HepG2 (cell line): Measurements from ENCODE around the gene NT5C1A. TPM values are rescaled to one million over a fixed set of nuclear protein-coding genes. Genes with fewer than 3 reads are reported as not detected.

Experiments
- ATAC-seq: fragments of 200-7000 bp; cut with Tn5 transposase; 3 replicates; pipeline ENCODE4 v1.9.1; 2020; ENCODE audit warnings: mild to moderate bottlenecking, moderate library complexity
- BruUV-seq: library from RNA; stranded (reverse); fragments of 400-500 nt; replicated peaks from 2 replicates; lab custom pipeline; 2021; lab: Mats Ljungman, UMichigan
- CTCF ChIA-PET: fragments of 300-600 bp; formaldehyde crosslinking; extraction: SDS; loops from one replicate; lab custom pipeline; 2021; ENCODE audit warnings: low total read pairs, inconsistent platforms, low intra/inter-chr PET ratio; lab: Yijun Ruan, JAX
- POLR2A ChIA-PET: fragments of 350-600 bp; sonication (Branson Sonifier 250); formaldehyde crosslinking; loops from one replicate; lab custom pipeline; 2020; ENCODE audit warnings: antibody characterized with exemption, inconsistent platforms; lab: Yijun Ruan, JAX
- DNase-seq: peaks from one replicate; pipeline ENCODE4 v3.0.0-alpha.2; 2015; ENCODE audit warnings: low spot score
- FAIRE-seq: peaks from 3 replicates; lab custom pipeline; 2011; peaks lifted over from hg19 to GRCh38; lab: Jason Lieb, UNC
- H2AFZ ChIP-seq: one replicate; pipeline ENCODE4 v1.6.1; 2011; ENCODE audit warnings: low read length, inconsistent platforms
- H3K27ac ChIP-seq: fragments of 300-600 bp; 3 replicates; pipeline ENCODE4 v1.8.0; 2011; ENCODE audit warnings: mixed run types, mild to moderate bottlenecking, mixed read lengths, low read length, inconsistent platforms; ENCODE audit not compliant: insufficient read depth; ENCODE audit errors: extremely low read length
- H3K27me3 ChIP-seq, 2 experiments: fragments of 200-600 bp in 1 of 2; 2 replicates in 1 of 2; 3 replicates in 1 of 2; pipeline versions ENCODE4 v1.6.0 to v1.8.0; 2011; ENCODE audit warnings: low read length in 2 of 2, mild to moderate bottlenecking in 2 of 2, moderate library complexity in 2 of 2, inconsistent platforms in 1 of 2; ENCODE audit not compliant: insufficient read depth in 2 of 2, control insufficient read depth in 1 of 2
- H3K36me3 ChIP-seq, 2 experiments: fragments of 200-600 bp in 1 of 2; replicated peaks in 1 of 2; 2 replicates in 1 of 2; 3 replicates in 1 of 2; pipeline versions ENCODE4 v1.5.1 to v1.8.0; 2011; ENCODE audit warnings: low read length in 2 of 2, inconsistent platforms in 1 of 2; ENCODE audit not compliant: insufficient read depth in 2 of 2, control insufficient read depth in 1 of 2
- H3K4me1 ChIP-seq: 2 replicates; pipeline ENCODE4 v1.5.1; 2012; ENCODE audit warnings: low read length, inconsistent platforms; ENCODE audit not compliant: insufficient read depth
- H3K4me2 ChIP-seq: 2 replicates; pipeline ENCODE4 v1.6.0; 2011; ENCODE audit warnings: low read depth, low read length, inconsistent platforms
- H3K4me3 ChIP-seq, 3 experiments: fragments of 200-600 bp in 1 of 3; sonication (generic), shearing (Covaris generic) in 1 of 3; replicated peaks in 1 of 3; 2 replicates each; pipeline ENCODE4 v1.5.1; 2011 to 2016; ENCODE audit warnings: low read length in 3 of 3, inconsistent platforms in 2 of 3, low read depth in 2 of 3, mild to moderate bottlenecking in 2 of 3, control low read depth in 1 of 3, mixed read lengths in 1 of 3; ENCODE audit not compliant: insufficient read depth in 1 of 3
- H3K79me2 ChIP-seq: one replicate; pipeline ENCODE4 v1.6.1; 2011; ENCODE audit warnings: low read length, inconsistent platforms; ENCODE audit not compliant: insufficient read depth
- H3K9ac ChIP-seq: 2 replicates; pipeline ENCODE4 v1.6.0; 2011; ENCODE audit warnings: mild to moderate bottlenecking, low read depth, low read length, inconsistent platforms; ENCODE audit not compliant: insufficient read depth
- H3K9me3 ChIP-seq: 2 replicates; pipeline ENCODE4 v1.5.1; 2012; ENCODE audit warnings: mild to moderate bottlenecking, low read length
- H4K20me1 ChIP-seq: 2 replicates; pipeline ENCODE4 v1.6.0; 2011; ENCODE audit warnings: inconsistent platforms, mild to moderate bottlenecking, low read length, moderate library complexity; ENCODE audit not compliant: insufficient read depth
- DPF2 ChIP-seq: sonication (generic); formaldehyde crosslinking; IDR thresholded peaks from 2 replicates; pipeline ENCODE4 v1.4.0; 2020; ENCODE audit warnings: mild to moderate bottlenecking, low read depth, missing genetic modification reagents, borderline replicate concordance
- EZH2 ChIP-seq: conservative IDR thresholded peaks from 2 replicates; pipeline ENCODE4 v1.6.1; 2012; ENCODE audit warnings: mild to moderate bottlenecking, low read depth, low read length, moderate library complexity
- HHEX ChIP-seq: IDR thresholded peaks from 2 replicates; pipeline ENCODE4 v1.6.1; 2016; ENCODE audit warnings: control low read depth
- MED1 ChIP-seq: sonication (generic); formaldehyde crosslinking; IDR thresholded peaks from 2 replicates; pipeline ENCODE4 v1.4.0; 2020; ENCODE audit warnings: missing genetic modification reagents
- MIER3 ChIP-seq: IDR thresholded peaks from 2 replicates; pipeline ENCODE4 v1.6.1; 2016; ENCODE audit warnings: missing compliant biosample characterization, borderline replicate concordance
- ZBTB38 ChIP-seq: sonication (generic); formaldehyde crosslinking; IDR thresholded peaks from 2 replicates; pipeline ENCODE4 v1.5.1; 2020; ENCODE audit warnings: mild to moderate bottlenecking, missing genetic modification reagents
- ZFP36L1 ChIP-seq: sonication (generic); formaldehyde crosslinking; IDR thresholded peaks from 2 replicates; pipeline ENCODE4 v1.8.0; 2022; ENCODE audit warnings: mild to moderate bottlenecking, missing genetic modification reagents, moderate library complexity
- ZMYM3 ChIP-seq: sonication (generic); formaldehyde crosslinking; IDR thresholded peaks from 2 replicates; pipeline ENCODE4 v1.5.1; 2020; ENCODE audit warnings: mild to moderate bottlenecking, missing genetic modification reagents
- ZNF234 ChIP-seq: sonication (generic); formaldehyde crosslinking; conservative IDR thresholded peaks from 2 replicates; pipeline ENCODE4 v1.5.1; 2020; ENCODE audit warnings: mild to moderate bottlenecking, missing genetic modification reagents
- ZNF510 ChIP-seq: sonication (generic); formaldehyde crosslinking; IDR thresholded peaks from 2 replicates; pipeline ENCODE4 v1.4.0; 2020; ENCODE audit warnings: low read depth, mild to moderate bottlenecking, missing genetic modification reagents
- ZNF75D ChIP-seq: sonication (generic); formaldehyde crosslinking; IDR thresholded peaks from 2 replicates; pipeline ENCODE4 v1.8.1; 2023; ENCODE audit warnings: missing genetic modification reagents, mild to moderate bottlenecking, borderline replicate concordance
- WGBS: methylation state at CpG from one replicate; pipeline ENCODE4 v1.1.6; 2017; ENCODE audit warnings: low lambda C conversion rate; 5-methylcytosine and 5-hydroxymethylcytosine counted together
- in situ Hi-C: cut with HindIII; loops from 2 replicates; pipeline ENCODE4 v1.10.0; 2017; ENCODE audit warnings: low pct_unique_long_range_greater_than_20kb; ENCODE audit not compliant: extremely low pct_ligation_motif_present
- intact Hi-C: fragments of 100-400 bp; cut with micrococcal nuclease; formaldehyde crosslinking; loops from one replicate; pipeline ENCODE4 v1.10.0; 2022; ENCODE audit not compliant: unreplicated experiment
- polyA plus RNA-seq, 8 experiments: library from polyadenylated mRNA; depleted of rRNA in 3 of 8; stranded (reverse) in 7 of 8; unstranded in 1 of 8; fragments of >200 nt; fragmentation: Illumina TruSeq in 4 of 8; extraction: Trizol in 4 of 8; gene quantifications; 2 replicates each; pipeline versions ENCODE4 v1.2.1 to v1.2.3, GENCODE V29; 2011 to 2016; ENCODE audit warnings: low read depth in 4 of 8, missing spikeins in 1 of 8, mixed read lengths in 1 of 8; ENCODE audit not compliant: insufficient read depth in 1 of 8
- total RNA-seq, 5 experiments: library from RNA; depleted of rRNA; stranded (reverse); fragments of >200 nt; fragmentation: Illumina TruSeq; extraction: Trizol; gene quantifications; 2 replicates each; pipeline ENCODE4 v1.2.3, GENCODE V29; 2016; ENCODE audit warnings: low read depth in 1 of 5
- TF ChIP-seq, protein P1 (sequence below): IDR thresholded peaks from 2 replicates; pipeline ENCODE4 v1.6.1; 2018; ENCODE audit warnings: missing genetic modification reagents
- TF ChIP-seq, protein P2 (sequence below): IDR thresholded peaks from 2 replicates; pipeline ENCODE4 v1.6.1; 2016; ENCODE audit warnings: missing compliant biosample characterization, missing genetic modification reagents, borderline replicate concordance
- TF ChIP-seq, protein P3 (sequence below): sonication (generic); formaldehyde crosslinking; conservative IDR thresholded peaks from 2 replicates; pipeline ENCODE4 v1.4.0; 2020; ENCODE audit warnings: missing genetic modification reagents

Gene NT5C1A
- total and polyA plus RNA-seq, 2 of the 13 experiments (the other 11 are each of a cell fraction or from before 2014, with no cell fraction given), result not detected

DNA sequence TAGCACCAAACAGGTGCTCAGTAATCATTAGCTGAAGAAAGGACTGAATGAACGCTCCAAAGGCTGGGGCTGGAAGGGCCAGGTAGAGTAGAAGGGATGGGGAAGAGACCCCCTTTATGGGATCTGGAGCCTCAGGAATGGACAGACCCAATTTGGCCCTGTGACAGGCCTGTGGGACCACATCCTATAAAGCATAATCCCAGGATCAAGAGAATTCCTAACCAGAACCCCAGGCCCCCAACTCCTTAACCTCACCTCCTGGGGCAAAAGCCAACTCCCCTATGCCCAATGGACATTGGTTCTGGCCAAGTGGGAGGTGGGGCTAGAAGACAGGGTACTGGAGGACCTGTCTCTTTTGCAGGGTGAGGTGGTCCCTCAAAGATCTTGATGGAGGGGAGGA is 10.1 kb upstream of the NT5C1A start:
- in situ Hi-C loops, result no loop called here
- H3K4me2 ChIP-seq, result no peak overlapping the region
- H3K4me1 ChIP-seq, result no peaks in the 10 kb centered on the region
- H3K79me2 ChIP-seq, result no peaks in the 10 kb centered on the region
- POLR2A ChIA-PET, result no interaction called here
- intact Hi-C loops, result no loop called here
- H2AFZ ChIP-seq, result no peak overlapping the region
- no peaks in the 10 kb centered on the region for H3K9me3 ChIP-seq
- H3K27me3 ChIP-seq, result peaks cover 0 to 48% of the 10 kb centered on the region in 2 experiments; a peak in 4 of 5 replicates
- H3K4me3 ChIP-seq, result no peak overlapping the region
- no peaks in the 10 kb centered on the region for H3K36me3 ChIP-seq
- ATAC-seq, result no peak
- H4K20me1 ChIP-seq, result 0 out of 2 replicates have a peak, but pooled peaks cover 2% of the 10 kb centered on the region
- TF ChIP-seq ZFP36L1 (CRISPR knock-in tag) (no peak), ZBTB38 (no peak)
- TF ChIP-seq, all 625 proteins: peak for 0
- WGBS, result 0% methylated on average over 1 of the region's 1 CpG
- no peak overlapping the region for H3K9ac ChIP-seq
- CTCF ChIA-PET, result no interaction called here
- BruUV-seq, result no TSS peak
- H3K27ac ChIP-seq, result no peak overlapping the region
- no peak for FAIRE-seq
- DNase-seq, result no peak

DNA sequence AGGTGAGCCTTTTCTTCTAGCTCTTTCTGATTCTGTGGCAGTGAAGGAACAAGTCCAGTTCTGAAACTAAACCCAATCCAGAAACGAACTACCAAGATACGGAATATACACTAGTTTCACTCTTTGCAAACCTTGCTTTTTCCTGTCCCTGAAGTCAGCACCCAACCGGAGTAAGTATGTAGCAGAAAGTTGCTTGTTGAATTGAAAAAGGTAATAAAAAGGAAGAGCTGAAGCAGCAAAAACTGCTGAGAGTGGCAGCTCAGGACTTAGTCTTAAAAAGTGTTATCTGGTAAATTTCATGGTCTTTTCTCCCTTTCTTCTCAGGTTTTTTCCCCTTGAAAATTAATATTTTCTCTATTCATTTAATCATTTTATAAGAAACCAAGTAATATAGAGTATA is 9.4 kb upstream of the NT5C1A start:
- no peaks in the 10 kb centered on the region for H3K4me1 ChIP-seq
- H3K4me3 ChIP-seq, result no peak overlapping the region
- POLR2A ChIA-PET, result no interaction called here
- FAIRE-seq, result no peak
- H4K20me1 ChIP-seq, result 0 out of 2 replicates have a peak, but pooled peaks cover 2% of the 10 kb centered on the region
- CTCF ChIA-PET, result no interaction called here
- in situ Hi-C loops (no loop called here), intact Hi-C loops (no loop called here)
- H3K9ac ChIP-seq, result no peak overlapping the region
- ATAC-seq, result no peak
- no peak overlapping the region for H2AFZ ChIP-seq
- H3K27me3 ChIP-seq, result peaks cover 0 to 45% of the 10 kb centered on the region in 2 experiments; a peak in 4 of 5 replicates
- H3K36me3 ChIP-seq, result no peaks in the 10 kb centered on the region
- no peak for DNase-seq
- no peak overlapping the region for H3K27ac ChIP-seq
- H3K4me2 ChIP-seq, result no peak overlapping the region
- no peaks in the 10 kb centered on the region for H3K9me3 ChIP-seq
- H3K79me2 ChIP-seq, result no peaks in the 10 kb centered on the region
- no TSS peak for BruUV-seq
- WGBS, result 11% methylated on average over 3 of the region's 3 CpGs
- TF ChIP-seq, protein P1, sequence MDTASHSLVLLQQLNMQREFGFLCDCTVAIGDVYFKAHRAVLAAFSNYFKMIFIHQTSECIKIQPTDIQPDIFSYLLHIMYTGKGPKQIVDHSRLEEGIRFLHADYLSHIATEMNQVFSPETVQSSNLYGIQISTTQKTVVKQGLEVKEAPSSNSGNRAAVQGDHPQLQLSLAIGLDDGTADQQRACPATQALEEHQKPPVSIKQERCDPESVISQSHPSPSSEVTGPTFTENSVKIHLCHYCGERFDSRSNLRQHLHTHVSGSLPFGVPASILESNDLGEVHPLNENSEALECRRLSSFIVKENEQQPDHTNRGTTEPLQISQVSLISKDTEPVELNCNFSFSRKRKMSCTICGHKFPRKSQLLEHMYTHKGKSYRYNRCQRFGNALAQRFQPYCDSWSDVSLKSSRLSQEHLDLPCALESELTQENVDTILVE, result no peak
- TF ChIP-seq MED1 (CRISPR knock-in tag) (no peak), EZH2 (no peak), DPF2 (CRISPR knock-in tag) (no peak), ZMYM3 (no peak), ZNF75D (CRISPR knock-in tag) (no peak), MIER3 (no peak), ZNF510 (CRISPR knock-in tag) (no peak), ZNF234 (CRISPR knock-in tag) (no peak), HHEX (CRISPR knock-in tag) (no peak)
- TF ChIP-seq, protein P2, sequence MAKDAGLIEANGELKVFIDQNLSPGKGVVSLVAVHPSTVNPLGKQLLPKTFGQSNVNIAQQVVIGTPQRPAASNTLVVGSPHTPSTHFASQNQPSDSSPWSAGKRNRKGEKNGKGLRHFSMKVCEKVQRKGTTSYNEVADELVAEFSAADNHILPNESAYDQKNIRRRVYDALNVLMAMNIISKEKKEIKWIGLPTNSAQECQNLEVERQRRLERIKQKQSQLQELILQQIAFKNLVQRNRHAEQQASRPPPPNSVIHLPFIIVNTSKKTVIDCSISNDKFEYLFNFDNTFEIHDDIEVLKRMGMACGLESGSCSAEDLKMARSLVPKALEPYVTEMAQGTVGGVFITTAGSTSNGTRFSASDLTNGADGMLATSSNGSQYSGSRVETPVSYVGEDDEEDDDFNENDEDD (CRISPR knock-in tag), result no peak
- TF ChIP-seq, protein P3, sequence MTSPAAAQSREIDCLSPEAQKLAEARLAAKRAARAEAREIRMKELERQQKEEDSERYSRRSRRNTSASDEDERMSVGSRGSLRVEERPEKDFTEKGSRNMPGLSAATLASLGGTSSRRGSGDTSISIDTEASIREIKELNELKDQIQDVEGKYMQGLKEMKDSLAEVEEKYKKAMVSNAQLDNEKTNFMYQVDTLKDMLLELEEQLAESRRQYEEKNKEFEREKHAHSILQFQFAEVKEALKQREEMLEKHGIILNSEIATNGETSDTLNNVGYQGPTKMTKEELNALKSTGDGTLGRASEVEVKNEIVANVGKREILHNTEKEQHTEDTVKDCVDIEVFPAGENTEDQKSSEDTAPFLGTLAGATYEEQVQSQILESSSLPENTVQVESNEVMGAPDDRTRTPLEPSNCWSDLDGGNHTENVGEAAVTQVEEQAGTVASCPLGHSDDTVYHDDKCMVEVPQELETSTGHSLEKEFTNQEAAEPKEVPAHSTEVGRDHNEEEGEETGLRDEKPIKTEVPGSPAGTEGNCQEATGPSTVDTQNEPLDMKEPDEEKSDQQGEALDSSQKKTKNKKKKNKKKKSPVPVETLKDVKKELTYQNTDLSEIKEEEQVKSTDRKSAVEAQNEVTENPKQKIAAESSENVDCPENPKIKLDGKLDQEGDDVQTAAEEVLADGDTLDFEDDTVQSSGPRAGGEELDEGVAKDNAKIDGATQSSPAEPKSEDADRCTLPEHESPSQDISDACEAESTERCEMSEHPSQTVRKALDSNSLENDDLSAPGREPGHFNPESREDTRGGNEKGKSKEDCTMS (CRISPR knock-in tag), result no peak
